ENCODE results near the gene ENTPD7. TPM values are rescaled to one million over a fixed set of nuclear protein-coding genes. Genes with fewer than 3 reads are reported as not detected.

Gene ENTPD7
- total RNA-seq, 1 donor from 2014 or later = 16.5 TPM

DNA sequence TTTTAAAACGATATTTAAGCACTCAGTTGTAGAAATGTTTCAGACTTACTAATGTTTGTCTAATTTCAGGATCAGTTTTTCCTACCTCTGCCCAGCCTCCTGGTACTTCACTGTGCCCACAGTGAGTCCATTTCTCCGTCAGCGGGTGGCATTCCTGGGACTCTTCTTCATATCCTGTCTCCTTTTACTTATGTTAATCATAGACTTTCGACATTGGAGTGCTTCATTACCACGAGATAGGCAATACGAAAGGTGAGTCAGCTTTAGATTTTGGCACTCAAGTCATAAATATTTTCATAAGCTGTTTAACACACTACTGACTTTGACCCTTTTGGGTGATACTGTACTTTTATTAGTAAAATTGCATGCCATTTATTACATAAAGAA, 2.1 kb downstream of the ENTPD7 start:
- TF ChIP-seq, protein P1, sequence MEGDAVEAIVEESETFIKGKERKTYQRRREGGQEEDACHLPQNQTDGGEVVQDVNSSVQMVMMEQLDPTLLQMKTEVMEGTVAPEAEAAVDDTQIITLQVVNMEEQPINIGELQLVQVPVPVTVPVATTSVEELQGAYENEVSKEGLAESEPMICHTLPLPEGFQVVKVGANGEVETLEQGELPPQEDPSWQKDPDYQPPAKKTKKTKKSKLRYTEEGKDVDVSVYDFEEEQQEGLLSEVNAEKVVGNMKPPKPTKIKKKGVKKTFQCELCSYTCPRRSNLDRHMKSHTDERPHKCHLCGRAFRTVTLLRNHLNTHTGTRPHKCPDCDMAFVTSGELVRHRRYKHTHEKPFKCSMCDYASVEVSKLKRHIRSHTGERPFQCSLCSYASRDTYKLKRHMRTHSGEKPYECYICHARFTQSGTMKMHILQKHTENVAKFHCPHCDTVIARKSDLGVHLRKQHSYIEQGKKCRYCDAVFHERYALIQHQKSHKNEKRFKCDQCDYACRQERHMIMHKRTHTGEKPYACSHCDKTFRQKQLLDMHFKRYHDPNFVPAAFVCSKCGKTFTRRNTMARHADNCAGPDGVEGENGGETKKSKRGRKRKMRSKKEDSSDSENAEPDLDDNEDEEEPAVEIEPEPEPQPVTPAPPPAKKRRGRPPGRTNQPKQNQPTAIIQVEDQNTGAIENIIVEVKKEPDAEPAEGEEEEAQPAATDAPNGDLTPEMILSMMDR (IDR thresholded peaks at IDR 0.05; ENCODE audit: unreplicated experiment) = no peak
- no peak for DNase-seq (ENCODE audit: low spot score)
- Mint-ChIP-seq H3K4me3 (ENCODE audit: unreplicated experiment) (no peak overlapping the region), H3K4me1 (ENCODE audit: unreplicated experiment) (peaks cover 15% of the 10 kb centered on the region), H3K27ac (ENCODE audit: unreplicated experiment) (no peak overlapping the region), H3K9me3 (ENCODE audit: unreplicated experiment) (no peaks in the 10 kb centered on the region), H3K27me3 (ENCODE audit: unreplicated experiment) (no peaks in the 10 kb centered on the region), H3K36me3 (ENCODE audit: low read depth, unreplicated experiment) (peaks cover 12% of the 10 kb centered on the region)

DNA sequence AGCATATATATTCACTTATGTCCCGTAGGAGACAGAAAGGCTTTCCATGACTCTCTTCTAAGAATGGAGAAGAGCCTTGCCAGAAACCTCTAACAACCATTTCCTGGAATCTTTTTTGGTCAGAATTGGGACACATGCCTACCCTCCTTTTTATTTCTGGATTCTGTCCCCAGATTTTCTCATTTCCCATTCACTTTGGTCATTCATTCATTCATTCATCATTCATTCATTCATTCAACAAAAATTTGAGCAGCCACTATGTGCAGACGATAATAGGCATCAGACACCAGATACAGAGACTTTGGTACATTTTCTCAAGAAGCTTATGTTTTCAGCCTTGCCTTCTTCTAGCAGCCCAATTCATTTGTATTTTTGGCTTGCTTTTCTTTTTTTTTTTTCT, 6.0 kb downstream of the ENTPD7 start:
- H3K4me3 Mint-ChIP-seq (ENCODE audit: unreplicated experiment) = no peak overlapping the region
- no peaks in the 10 kb centered on the region for H3K9me3 Mint-ChIP-seq (ENCODE audit: unreplicated experiment)
- DNase-seq (ENCODE audit: low spot score) = no peak
- no peaks in the 10 kb centered on the region for H3K27me3 Mint-ChIP-seq (ENCODE audit: unreplicated experiment)
- no peak overlapping the region for H3K27ac Mint-ChIP-seq (ENCODE audit: unreplicated experiment)
- TF ChIP-seq, protein P1 (IDR thresholded peaks at IDR 0.05; ENCODE audit: unreplicated experiment) = no peak
- peaks cover under 1% of the 10 kb centered on the region for H3K4me1 Mint-ChIP-seq (ENCODE audit: unreplicated experiment)
- peaks cover 11% of the 10 kb centered on the region for H3K36me3 Mint-ChIP-seq (ENCODE audit: low read depth, unreplicated experiment)

DNA sequence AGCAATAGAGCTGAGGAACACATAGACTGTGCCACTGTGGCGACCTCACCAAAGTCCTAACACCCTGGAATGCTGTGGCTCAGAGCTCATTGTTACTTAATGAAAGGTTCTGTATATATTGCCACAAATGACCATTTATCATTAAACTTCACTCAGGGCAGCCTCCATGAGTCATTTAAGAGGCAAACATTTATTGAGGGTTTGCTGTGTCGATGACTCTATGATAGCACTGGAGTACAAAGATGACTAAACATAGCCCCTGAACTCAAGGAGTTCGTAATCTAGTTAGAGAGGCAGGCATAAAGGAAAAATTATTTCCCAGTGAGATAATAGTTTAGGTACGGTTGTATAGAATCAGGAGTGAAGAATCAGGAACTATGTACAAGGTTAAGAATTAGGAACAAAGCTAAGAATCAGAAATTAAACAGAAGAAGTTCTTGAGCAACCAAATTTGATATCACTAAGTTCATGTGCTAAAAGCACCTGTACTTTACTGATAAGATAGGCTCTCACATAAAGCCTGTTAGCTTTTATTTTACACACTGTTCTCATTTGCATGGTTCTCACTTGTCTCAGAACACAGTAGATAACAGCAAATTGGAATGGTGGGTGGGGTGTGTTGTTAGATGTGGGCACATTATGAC, 7.9 kb downstream of the ENTPD7 start:
- H3K36me3 Mint-ChIP-seq (ENCODE audit: low read depth, unreplicated experiment) = peaks cover 11% of the 10 kb centered on the region
- no peak overlapping the region for H3K4me3 Mint-ChIP-seq (ENCODE audit: unreplicated experiment)
- no peaks in the 10 kb centered on the region for H3K9me3 Mint-ChIP-seq (ENCODE audit: unreplicated experiment)
- TF ChIP-seq, protein P1 (IDR thresholded peaks at IDR 0.05; ENCODE audit: unreplicated experiment) = no peak
- H3K27me3 Mint-ChIP-seq (ENCODE audit: unreplicated experiment) = no peaks in the 10 kb centered on the region
- DNase-seq (ENCODE audit: low spot score) = no peak
- H3K27ac Mint-ChIP-seq (ENCODE audit: unreplicated experiment) = no peak overlapping the region
- H3K4me1 Mint-ChIP-seq (ENCODE audit: unreplicated experiment) = no peaks in the 10 kb centered on the region

DNA sequence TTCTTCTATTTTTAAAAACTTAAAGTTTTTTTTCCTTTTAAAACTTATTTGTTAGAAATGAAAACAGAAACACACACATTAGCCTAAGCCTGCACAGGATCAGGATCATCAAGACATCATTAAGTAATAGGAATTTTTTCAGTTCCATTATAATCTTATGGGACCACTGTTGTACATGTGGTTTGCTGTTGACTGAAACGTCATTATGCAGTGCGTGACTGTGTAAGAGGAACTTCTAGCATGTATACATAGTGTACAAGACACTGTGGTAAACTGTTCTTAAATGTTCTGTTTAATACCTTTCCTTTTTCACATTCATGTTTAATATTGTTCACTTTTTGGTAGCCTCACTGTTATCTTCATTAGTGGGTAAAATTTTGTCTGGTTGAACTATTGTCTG, 12.1 kb downstream of the ENTPD7 start:
- H3K9me3 Mint-ChIP-seq (ENCODE audit: unreplicated experiment) = no peaks in the 10 kb centered on the region

DNA sequence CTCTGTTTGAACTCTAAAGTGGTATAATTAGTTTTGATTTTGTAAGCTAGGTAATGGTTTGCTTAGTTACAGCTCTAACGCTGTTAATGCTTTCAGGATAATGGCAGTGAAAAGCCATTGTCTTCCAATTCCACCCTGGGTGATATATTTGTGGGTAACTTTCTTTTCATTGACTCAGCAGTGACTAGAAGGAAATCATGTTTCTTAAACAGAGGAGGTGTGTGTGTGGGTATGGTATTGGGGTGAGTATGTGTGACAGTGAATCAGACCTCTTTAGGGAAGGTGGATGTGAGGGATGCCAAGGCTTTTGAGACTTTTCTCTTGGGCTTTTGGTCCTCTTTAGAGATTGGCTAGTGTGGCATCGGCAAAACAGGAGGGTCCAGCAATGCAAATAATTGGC, 13.6 kb downstream of the ENTPD7 start:
- TF ChIP-seq, protein P1 (IDR thresholded peaks at IDR 0.05; ENCODE audit: unreplicated experiment) = no peak
- no peak overlapping the region for H3K27ac Mint-ChIP-seq (ENCODE audit: unreplicated experiment)
- H3K4me1 Mint-ChIP-seq (ENCODE audit: unreplicated experiment) = no peaks in the 10 kb centered on the region
- DNase-seq (ENCODE audit: low spot score) = no peak
- no peaks in the 10 kb centered on the region for H3K9me3 Mint-ChIP-seq (ENCODE audit: unreplicated experiment)
- H3K36me3 Mint-ChIP-seq (ENCODE audit: low read depth, unreplicated experiment) = no peaks in the 10 kb centered on the region
- no peak overlapping the region for H3K4me3 Mint-ChIP-seq (ENCODE audit: unreplicated experiment)
- no peaks in the 10 kb centered on the region for H3K27me3 Mint-ChIP-seq (ENCODE audit: unreplicated experiment)

More for the DNA sequence above, 12.1 kb downstream of the ENTPD7 start:
- no peaks in the 10 kb centered on the region for H3K27me3 Mint-ChIP-seq (ENCODE audit: unreplicated experiment)
- TF ChIP-seq, protein P1 (IDR thresholded peaks at IDR 0.05; ENCODE audit: unreplicated experiment) = no peak
- no peak overlapping the region for H3K4me3 Mint-ChIP-seq (ENCODE audit: unreplicated experiment)
- peaks cover 7% of the 10 kb centered on the region for H3K36me3 Mint-ChIP-seq (ENCODE audit: low read depth, unreplicated experiment)
- H3K27ac Mint-ChIP-seq (ENCODE audit: unreplicated experiment) = no peak overlapping the region
- no peaks in the 10 kb centered on the region for H3K4me1 Mint-ChIP-seq (ENCODE audit: unreplicated experiment)
- no peak for DNase-seq (ENCODE audit: low spot score)

Data from endothelial cell (in vitro differentiated cells).